ENCODE results near the gene ZNF212. TPM values are rescaled to one million over a fixed set of nuclear protein-coding genes. Genes with fewer than 3 reads are reported as not detected.

Gene ZNF212
- total and polyA plus RNA-seq, 2 donors (not counting 3 experiments of a cell fraction or from before 2014, with no cell fraction given): 3.6 to 9.0 TPM

- no peak overlapping the region for H2AFZ ChIP-seq (ENCODE audit: low read depth, low read length)
- ChIA-PET CTCF (interaction anchor here (1.4 to 1.8 kb wide), 2 partner anchors 33 to 102 kb away, joined by 4 to 5 read pairs; partner anchors contain the start of genes ZNF282 and ZNF425), POLR2A (no interaction called here)
- peaks cover 0 to 8% of the 10 kb centered on the region in 2 experiments for H3K36me3 ChIP-seq (ENCODE audit: control insufficient read depth in 2 of 2, extremely low read depth in 1 of 2, insufficient read depth in 2 of 2, low read length in 2 of 2)
- H3K9ac ChIP-seq (replicated peaks; ENCODE audit: extremely low read depth, insufficient read depth, low read length): no peak overlapping the region
- no peaks in the 10 kb centered on the region for H3K9me3 ChIP-seq (replicated peaks; ENCODE audit: control insufficient read depth, insufficient read depth, low read length)
- no peak for TF ChIP-seq MYC (IDR thresholded peaks at IDR 0.05; ENCODE audit: low read depth, low read length)
- TF ChIP-seq JUN (IDR thresholded peaks at IDR 0.05; ENCODE audit: borderline replicate concordance, insufficient read depth, insufficient read length, low read depth): no peak
- TF ChIP-seq CTCF (IDR thresholded peaks at IDR 0.05; ENCODE audit: extremely low read depth in 1 of 2, insufficient read depth in 1 of 2, low read depth in 1 of 2, low read length in 2 of 2): no peak
- TF ChIP-seq FOS (IDR thresholded peaks at IDR 0.05; ENCODE audit: borderline replicate concordance, insufficient read depth, low read length): no peak
- no peak for TF ChIP-seq MAX (IDR thresholded peaks at IDR 0.05; ENCODE audit: insufficient read depth, insufficient read length)
- TF ChIP-seq POLR2A (IDR thresholded peaks at IDR 0.05; ENCODE audit: low read depth, low read length): no peak
- no peak for TF ChIP-seq GATA2 (IDR thresholded peaks at IDR 0.05; ENCODE audit: insufficient read depth, insufficient read length, low read depth, low read length)
- no peak for TF ChIP-seq POLR2AphosphoS5 (IDR thresholded peaks at IDR 0.05; ENCODE audit: insufficient read depth, low read depth, low read length)
- TF ChIP-seq EZH2 (IDR thresholded peaks at IDR 0.05; ENCODE audit: borderline replicate concordance, low read depth, low read length, severe bottlenecking): no peak
- no peak overlapping the region for H3K27ac ChIP-seq (ENCODE audit: insufficient read depth, low read depth, low read length)
- H4K20me1 ChIP-seq (replicated peaks; ENCODE audit: control insufficient read depth, extremely low read depth, insufficient read depth, low read length): no peaks in the 10 kb centered on the region
- DNase-seq (ENCODE audit: low read depth, low spot score) (no peak), FAIRE-seq (no peak)
- no peak overlapping the region for H3K4me2 ChIP-seq (ENCODE audit: insufficient read depth, low read length)
- no peaks in the 10 kb centered on the region for H3K9me1 ChIP-seq (replicated peaks; ENCODE audit: control insufficient read depth, extremely low read depth, insufficient read depth, low read length)
- no peaks in the 10 kb centered on the region for H3K4me1 ChIP-seq (ENCODE audit: control insufficient read depth, extremely low read depth, insufficient read depth, low read length)
- no peak overlapping the region for H3K4me3 ChIP-seq (replicated peaks in 1 of 3; ENCODE audit: insufficient read depth in 1 of 3, low read depth in 1 of 3, low read length in 3 of 3)
- dilution Hi-C loops (cut with MboI; ENCODE audit: extremely low pct_ligation_motif_present, low sequenced_read_pairs): no loop called here
- BruUV-seq (replicated peaks): no TSS peak
- intact Hi-C loops (cut with micrococcal nuclease): loop anchor here (1.0 kb wide), 1 partner anchor 10 kb away; the partner anchor contains the start of gene ZNF212
- H3K27me3 ChIP-seq (ENCODE audit: control insufficient read depth in 2 of 2, insufficient read depth in 2 of 2, low read length in 2 of 2): no peaks in the 10 kb centered on the region
- no peaks in the 10 kb centered on the region for H3K79me2 ChIP-seq (ENCODE audit: control insufficient read depth, insufficient read depth, low read length)
Measured at GRCh38 chr7:149228831-149229471, 10.5 kb upstream of the ZNF212 start.
